NCI-H1930 (cell line): Measurements from ENCODE around the gene PCDHA10.
"Not testable (repeated sequence)": the region's sequence is repeated elsewhere in the genome, so short reads cannot be mapped to it uniquely, and the experiment has no call there.

ENCODE experiments used
- DNase-seq, 2 experiments: peaks; one replicate each; lab custom pipeline; 2025; lab: John Stamatoyannopoulos, UW

Gene PCDHA10

GRCh38 chr5:140842798-140843733 lies 12.6 kb upstream of the PCDHA10 start:
- DNase-seq, result no peak

DNA sequence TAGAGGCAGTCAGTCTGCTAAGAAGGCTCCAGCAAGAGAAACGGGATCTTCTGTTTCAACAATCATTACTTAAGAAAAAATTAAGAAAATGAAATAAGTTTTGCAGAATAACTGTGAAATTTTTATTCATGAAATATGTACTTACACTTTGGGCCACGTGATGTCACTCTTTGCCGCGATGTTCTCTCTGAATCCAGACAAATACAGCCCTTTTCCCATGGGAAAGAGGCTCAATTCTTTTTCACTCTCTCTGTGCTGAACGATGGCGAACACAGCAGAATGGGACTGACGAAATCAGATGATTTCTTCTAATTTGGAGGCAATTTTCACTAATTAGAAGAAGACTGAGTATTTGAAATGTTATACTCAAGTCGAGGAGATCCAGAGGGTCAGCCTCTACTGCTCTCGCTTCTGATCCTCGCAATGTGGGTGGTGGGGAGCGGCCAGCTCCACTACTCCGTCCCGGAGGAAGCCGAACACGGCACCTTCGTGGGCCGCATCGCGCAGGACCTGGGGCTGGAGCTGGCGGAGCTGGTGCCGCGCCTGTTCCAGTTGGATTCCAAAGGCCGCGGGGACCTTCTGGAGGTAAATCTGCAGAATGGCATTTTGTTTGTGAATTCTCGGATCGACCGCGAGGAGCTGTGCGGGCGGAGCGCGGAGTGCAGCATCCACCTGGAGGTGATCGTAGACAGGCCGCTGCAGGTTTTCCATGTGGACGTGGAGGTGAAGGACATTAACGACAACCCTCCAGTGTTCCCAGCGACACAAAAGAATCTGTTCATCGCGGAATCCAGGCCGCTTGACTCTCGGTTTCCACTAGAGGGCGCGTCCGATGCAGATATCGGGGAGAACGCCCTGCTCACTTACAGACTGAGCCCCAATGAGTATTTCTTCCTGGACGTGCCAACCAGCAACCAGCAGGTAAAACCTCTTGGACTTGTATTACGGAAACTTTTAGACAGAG lies 7.3 kb upstream of the PCDHA10 start, which contains the start of gene PCDHA9:
PCDHA9 (plus strand) TSS at position 244 of the 964 bp plus-strand sequence; CDS start at position 358, 114 bp downstream.
- DNase-seq, result not testable (repeated sequence)

DNA sequence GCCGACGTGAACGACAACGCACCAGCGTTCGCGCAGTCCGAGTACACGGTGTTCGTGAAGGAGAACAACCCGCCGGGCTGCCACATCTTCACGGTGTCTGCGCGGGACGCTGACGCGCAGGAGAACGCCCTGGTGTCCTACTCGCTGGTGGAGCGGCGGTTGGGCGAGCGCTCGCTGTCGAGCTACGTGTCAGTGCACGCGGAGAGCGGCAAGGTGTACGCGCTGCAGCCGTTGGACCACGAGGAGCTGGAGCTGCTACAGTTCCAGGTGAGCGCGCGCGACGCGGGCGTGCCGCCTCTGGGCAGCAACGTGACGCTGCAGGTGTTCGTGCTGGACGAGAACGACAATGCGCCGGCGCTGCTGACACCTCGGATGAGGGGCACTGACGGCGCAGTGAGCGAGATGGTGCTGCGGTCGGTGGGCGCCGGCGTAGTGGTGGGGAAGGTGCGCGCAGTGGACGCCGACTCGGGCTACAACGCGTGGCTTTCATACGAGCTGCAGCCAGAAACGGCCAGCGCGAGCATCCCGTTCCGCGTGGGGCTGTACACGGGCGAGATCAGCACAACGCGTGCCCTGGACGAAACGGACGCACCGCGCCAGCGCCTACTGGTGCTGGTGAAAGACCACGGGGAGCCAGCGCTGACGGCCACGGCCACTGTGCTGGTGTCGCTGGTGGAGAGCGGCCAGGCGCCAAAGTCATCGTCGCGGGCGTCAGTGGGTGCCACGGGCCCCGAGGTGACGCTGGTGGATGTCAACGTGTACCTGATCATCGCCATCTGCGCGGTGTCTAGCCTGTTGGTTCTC lies 5.7 kb upstream of the PCDHA10 start:
- not testable (repeated sequence) for DNase-seq

DNA sequence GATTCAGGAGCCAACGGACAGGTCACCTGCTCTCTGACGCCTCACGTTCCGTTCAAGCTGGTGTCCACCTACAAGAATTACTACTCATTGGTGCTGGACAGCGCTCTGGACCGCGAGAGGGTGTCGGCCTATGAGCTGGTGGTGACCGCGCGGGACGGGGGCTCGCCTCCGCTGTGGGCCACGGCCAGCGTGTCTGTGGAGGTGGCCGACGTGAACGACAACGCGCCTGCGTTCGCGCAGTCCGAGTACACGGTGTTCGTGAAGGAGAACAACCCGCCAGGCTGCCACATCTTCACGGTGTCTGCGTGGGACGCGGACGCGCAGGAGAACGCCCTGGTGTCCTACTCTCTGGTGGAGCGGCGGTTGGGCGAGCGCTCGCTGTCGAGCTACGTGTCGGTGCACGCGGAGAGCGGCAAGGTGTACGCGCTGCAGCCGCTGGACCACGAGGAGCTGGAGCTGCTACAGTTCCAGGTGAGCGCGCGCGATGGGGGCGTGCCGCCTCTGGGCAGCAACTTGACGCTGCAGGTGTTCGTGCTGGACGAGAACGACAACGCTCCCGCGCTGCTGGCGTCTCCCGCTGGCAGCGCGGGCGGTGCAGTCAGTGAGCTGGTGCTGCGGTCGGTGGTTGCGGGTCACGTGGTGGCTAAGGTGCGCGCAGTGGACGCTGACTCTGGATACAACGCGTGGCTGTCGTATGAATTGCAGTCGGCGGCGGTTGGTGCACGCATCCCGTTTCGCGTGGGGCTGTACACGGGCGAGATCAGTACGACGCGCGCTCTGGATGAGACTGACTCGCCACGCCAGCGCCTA lies 1.7 kb downstream of the PCDHA10 start:
- DNase-seq, result no peak

DNA sequence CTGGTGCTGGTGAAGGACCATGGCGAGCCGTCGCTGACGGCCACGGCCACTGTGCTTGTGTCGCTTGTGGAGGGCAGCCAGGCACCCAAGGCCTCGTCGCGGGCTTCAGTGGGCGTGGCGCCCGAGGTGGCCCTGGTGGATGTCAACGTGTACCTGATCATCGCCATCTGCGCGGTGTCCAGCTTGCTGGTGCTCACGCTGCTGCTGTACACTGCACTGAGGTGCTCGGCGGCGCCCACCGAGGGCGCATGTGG lies 2.2 kb downstream of the PCDHA10 start:
- DNase-seq, result no peak

DNA sequence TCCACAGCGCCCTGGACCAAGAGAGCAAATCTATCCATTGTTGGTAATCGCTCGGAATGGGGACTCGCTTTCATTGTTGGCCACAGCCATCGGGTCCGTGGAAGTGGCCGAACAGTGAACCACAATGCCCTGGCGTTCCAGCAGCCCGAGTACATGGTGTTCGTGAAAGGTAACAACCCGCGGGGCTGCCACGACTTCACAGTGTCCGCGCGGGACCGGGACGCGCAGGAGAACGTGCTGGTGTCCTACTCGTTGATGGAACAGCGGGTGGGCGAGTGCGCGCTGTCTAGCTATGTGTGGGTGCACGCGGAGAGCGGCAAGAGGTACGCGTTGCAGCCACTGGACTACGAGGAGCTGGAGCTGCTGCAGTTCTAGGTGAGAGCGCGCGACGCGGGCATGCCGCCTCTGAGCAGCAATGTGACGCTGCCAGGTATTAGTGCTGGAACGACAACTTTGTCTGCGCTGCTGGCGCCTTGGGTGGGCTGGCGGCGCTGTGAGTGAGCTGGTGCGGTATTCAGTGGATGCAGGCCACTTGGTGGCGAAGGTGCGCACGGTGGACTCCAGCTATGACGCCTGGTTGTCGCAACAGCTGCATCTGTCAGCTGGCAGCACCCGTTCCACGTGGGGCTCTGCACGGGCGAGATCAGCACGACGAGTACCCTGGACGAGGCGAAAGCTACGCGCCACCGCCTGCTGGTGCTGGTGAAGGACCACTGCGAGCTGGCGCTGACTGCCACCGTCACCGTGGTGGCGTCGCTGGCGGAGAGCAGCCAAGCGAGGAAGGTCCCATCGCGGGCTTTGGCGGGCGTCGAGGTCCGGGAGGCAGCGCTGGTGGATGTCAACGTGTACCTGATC lies 7.0 kb downstream of the PCDHA10 start:
- DNase-seq, result no peak

- DNase-seq, result no peak
Measured at GRCh38 chr5:140868721-140869554, 13.2 kb downstream of the PCDHA10 start, which contains the start of gene PCDHA11. Gene PCDHA11, plus strand, starts transcription at chr5:140868957. Its CDS starts 147 bp downstream, at chr5:140869104.

DNA sequence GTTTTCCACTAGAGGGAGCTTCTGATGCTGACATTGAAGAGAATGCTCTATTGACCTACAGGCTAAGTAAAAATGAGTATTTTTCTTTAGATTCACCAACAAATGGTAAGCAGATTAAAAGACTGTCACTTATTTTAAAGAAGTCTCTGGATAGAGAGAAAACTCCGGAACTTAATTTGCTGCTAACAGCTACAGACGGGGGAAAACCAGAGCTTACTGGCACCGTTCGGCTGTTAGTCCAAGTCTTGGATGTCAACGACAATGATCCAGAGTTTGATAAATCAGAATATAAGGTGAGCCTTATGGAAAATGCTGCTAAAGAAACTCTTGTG lies 13.8 kb downstream of the PCDHA10 start:
- no peak for DNase-seq

DNA sequence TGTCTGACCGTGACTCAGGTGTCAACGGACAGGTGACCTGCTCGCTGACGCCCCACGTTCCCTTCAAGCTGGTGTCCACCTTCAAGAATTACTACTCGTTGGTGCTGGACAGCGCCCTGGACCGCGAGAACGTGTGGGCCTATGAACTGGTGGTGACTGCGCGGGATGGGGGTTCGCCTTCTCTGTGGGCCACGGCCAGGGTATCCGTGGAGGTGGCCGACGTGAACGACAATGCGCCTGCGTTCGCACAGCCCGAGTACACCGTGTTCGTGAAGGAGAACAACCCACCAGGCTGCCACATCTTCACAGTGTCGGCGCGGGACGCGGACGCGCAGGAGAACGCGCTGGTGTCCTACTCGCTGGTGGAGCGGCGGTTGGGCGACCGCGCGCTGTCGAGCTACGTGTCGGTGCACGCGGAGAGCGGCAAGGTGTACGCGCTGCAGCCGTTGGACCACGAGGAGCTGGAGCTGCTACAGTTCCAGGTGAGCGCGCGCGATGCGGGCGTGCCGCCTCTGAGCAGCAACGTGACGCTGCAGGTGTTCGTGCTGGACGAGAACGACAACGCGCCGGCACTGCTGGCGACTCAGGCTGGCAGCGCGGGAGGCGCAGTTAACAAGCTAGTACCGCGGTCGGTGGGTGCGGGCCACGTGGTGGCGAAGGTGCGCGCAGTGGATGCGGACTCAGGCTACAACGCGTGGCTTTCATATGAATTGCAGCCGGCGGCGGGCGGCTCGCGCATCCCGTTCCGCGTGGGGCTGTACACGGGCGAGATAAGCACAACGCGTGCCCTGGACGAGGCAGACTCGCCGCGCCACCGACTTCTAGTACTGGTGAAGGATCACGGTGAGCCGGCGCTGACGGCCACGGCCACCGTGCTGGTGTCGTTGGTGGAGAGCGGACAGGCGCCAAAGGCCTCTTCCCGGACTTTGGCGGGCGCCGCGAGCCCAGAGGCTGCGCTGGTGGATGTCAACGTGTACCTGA lies 14.8 kb downstream of the PCDHA10 start:
- DNase-seq, result no peak

DNA sequence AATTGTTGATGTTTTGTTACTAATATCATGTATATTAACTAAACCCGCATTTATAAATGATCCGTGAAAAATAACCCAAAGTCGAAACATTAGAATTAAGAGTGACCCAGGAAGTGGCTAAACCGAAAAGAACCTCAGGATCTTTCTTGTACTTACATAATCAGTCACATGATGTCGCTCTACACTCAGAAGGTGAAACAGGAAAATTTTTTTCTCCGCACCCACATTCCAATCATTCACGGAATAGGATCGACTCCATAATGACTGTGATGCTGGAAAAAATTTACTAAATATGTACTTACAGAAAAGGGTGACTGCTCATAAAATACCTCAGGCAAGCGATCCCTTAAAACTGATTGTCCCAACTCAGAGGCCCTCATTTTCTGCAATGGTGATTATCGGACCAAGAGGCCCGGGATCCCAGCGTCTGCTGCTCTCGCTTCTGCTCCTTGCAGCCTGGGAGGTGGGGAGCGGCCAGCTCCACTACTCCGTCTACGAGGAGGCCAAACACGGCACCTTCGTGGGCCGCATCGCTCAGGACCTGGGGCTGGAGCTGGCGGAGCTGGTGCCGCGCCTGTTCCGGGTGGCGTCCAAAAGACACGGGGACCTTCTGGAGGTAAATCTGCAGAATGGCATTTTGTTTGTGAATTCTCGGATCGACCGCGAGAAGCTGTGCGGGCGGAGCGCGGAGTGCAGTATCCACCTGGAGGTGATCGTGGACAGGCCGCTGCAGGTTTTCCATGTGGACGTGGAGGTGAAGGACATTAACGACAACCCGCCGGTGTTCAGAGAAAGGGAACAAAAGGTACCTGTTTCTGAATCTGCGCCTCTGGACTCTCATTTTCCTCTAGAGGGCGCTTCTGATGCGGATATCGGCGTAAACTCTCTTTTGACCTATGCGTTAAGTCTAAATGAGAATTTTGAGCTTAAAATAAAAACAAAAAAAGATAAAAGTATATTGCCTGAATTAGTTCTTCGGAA lies 19.7 kb downstream of the PCDHA10 start, which contains the start of gene PCDHA12:
PCDHA12 (plus strand) TSS at position 224 of the 981 bp plus-strand sequence; CDS start at position 389, 165 bp downstream.
- no peak for DNase-seq

GRCh38 chr5:140876541-140877261 lies 21.0 kb downstream of the PCDHA10 start:
- DNase-seq, result not testable (repeated sequence)

- DNase-seq, result no peak
Measured at GRCh38 chr5:140877262-140877581, 21.5 kb downstream of the PCDHA10 start.

- no peak for DNase-seq
Measured at GRCh38 chr5:140881889-140882590, 26.3 kb downstream of the PCDHA10 start, which contains the start of gene PCDHA13. Gene PCDHA13, plus strand, starts transcription at chr5:140882124. Its CDS starts 145 bp downstream, at chr5:140882269.

- DNase-seq, result no peak
Measured at GRCh38 chr5:140882591-140882899, 26.8 kb downstream of the PCDHA10 start.

DNA sequence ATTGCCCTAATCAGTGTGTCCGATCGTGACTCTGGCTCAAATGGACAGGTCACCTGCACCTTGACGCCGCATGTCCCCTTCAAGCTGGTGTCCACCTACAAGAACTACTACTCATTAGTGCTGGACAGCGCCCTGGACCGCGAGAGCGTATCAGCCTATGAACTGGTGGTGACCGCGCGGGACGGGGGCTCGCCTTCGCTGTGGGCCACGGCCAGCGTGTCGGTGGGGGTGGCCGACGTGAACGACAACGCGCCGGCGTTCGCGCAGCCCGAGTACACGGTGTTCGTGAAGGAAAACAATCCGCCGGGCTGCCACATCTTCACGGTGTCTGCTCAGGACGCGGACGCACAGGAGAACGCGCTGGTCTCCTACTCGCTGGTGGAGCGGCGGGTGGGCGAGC lies 27.7 kb downstream of the PCDHA10 start:
- DNase-seq, result no peak
